Epithelial cell of proximal tubule (primary cell): ENCODE measurements around the gene ACSL5. TPM values are rescaled to one million over a fixed set of nuclear protein-coding genes. Genes with fewer than 3 reads are reported as not detected.

Experiments
- total RNA-seq: library from RNA; depleted of rRNA; stranded (reverse); fragments of >200 nt; gene quantifications from 2 replicates; pipeline ENCODE4 v1.2.3, GENCODE V29; 2015

ACSL5 gene
- total RNA-seq, 1 donor from 2014 or later: 3.1 TPM

Other genes starting within 250 kb of the ACSL5 start
- 5.5 and 8.0 TPM in 2 replicates for gene GPAM, start 190.4 kb upstream of the ACSL5 start, total RNA-seq
- not detected in 2 replicates for gene TECTB, start 90.7 kb upstream of the ACSL5 start, total RNA-seq
- gene ZDHHC6, start 72.8 kb downstream of the ACSL5 start, total RNA-seq: 17.5 and 22.1 TPM in 2 replicates
- 13.5 and 30.1 TPM in 2 replicates for gene VTI1A, start 73.1 kb downstream of the ACSL5 start, total RNA-seq